Liver (tissue), 3 donors: ENCODE results near the gene WWC1.

ENCODE experiments used
- CTCF ChIP-seq: fragments of 150-350 bp; IDR thresholded peaks from 2 replicates; pipeline ENCODE4 v1.5.1; 2017; ENCODE audit warnings: improper control_type of control experiment, low read depth, low read length; ENCODE audit not compliant: missing input control
- NR2F2 ChIP-seq: IDR thresholded peaks from 2 replicates; pipeline ENCODE4 v1.6.1; 2016; ENCODE audit warnings: antibody characterized with exemption
- TF ChIP-seq, protein P1 (sequence below): IDR thresholded peaks from 2 replicates; pipeline ENCODE4 v1.6.1; 2016; ENCODE audit warnings: antibody characterized with exemption, mild to moderate bottlenecking
- donor health status: healthy.
- donor health status: healthy.

DNA sequence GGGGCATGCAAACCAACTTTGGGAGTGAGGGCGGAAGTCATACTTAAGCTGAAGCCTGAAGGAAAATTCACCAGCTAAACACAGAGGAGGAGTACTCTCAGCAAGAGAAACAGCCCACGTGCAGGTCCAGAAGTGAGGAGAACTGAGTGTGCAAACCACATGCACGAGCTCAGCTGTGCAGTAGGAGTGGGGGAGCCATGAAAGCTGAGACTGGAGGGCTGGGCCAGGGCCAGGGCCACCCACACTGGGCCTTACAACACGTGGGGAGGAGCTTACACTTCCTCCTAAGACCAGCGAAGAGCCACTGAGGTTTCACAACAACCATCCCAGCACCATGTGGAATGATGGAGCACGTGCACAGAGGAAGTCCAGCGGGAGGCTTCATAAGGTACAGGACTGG lies 9.3 kb upstream of the WWC1 start:
- TF ChIP-seq CTCF (no peak), NR2F2 (no peak)
- TF ChIP-seq, protein P1, sequence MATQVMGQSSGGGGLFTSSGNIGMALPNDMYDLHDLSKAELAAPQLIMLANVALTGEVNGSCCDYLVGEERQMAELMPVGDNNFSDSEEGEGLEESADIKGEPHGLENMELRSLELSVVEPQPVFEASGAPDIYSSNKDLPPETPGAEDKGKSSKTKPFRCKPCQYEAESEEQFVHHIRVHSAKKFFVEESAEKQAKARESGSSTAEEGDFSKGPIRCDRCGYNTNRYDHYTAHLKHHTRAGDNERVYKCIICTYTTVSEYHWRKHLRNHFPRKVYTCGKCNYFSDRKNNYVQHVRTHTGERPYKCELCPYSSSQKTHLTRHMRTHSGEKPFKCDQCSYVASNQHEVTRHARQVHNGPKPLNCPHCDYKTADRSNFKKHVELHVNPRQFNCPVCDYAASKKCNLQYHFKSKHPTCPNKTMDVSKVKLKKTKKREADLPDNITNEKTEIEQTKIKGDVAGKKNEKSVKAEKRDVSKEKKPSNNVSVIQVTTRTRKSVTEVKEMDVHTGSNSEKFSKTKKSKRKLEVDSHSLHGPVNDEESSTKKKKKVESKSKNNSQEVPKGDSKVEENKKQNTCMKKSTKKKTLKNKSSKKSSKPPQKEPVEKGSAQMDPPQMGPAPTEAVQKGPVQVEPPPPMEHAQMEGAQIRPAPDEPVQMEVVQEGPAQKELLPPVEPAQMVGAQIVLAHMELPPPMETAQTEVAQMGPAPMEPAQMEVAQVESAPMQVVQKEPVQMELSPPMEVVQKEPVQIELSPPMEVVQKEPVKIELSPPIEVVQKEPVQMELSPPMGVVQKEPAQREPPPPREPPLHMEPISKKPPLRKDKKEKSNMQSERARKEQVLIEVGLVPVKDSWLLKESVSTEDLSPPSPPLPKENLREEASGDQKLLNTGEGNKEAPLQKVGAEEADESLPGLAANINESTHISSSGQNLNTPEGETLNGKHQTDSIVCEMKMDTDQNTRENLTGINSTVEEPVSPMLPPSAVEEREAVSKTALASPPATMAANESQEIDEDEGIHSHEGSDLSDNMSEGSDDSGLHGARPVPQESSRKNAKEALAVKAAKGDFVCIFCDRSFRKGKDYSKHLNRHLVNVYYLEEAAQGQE: no peak
